Bone marrow (tissue), 2 donors: ENCODE measurements around the gene CENPT.
A peak's percentile ranks its signal among the peaks of the same experiment; 100 is the strongest.

Experiments used
- DNase-seq, 2 donors: peaks; one replicate each; lab custom pipeline; 2025; lab: John Stamatoyannopoulos, UW

The CENPT gene

GRCh38 chr16:67806428-67807147, 40.9 kb downstream of the CENPT start, which contains the start of the genes RANBP10 and TSNAXIP1:
TSS of gene RANBP10 (minus strand) at chr16:67806560. CDS start at chr16:67806536, 24 bp downstream.
TSS of gene TSNAXIP1 (plus strand) at chr16:67806889. CDS start at chr16:67807150, 261 bp downstream.
- peak; percentile 95 to 100 for DNase-seq

GRCh38 chr16:67805718-67806427, 41.6 kb downstream of the CENPT start:
- no peak for DNase-seq

- DNase-seq, result no peak
Measured at GRCh38 chr16:67804853-67805542, 42.5 kb downstream of the CENPT start.

GRCh38 chr16:67803894-67804293, 43.6 kb downstream of the CENPT start:
- DNase-seq, result no peak

GRCh38 chr16:67801883-67802282, 45.6 kb downstream of the CENPT start:
- DNase-seq, result no peak

- no peak for DNase-seq
Measured at GRCh38 chr16:67801241-67801640, 46.3 kb downstream of the CENPT start.

- no peak for DNase-seq
Measured at GRCh38 chr16:67800338-67800926, 47.1 kb downstream of the CENPT start.

- DNase-seq, result no peak
Measured at GRCh38 chr16:67796099-67796718, 51.3 kb downstream of the CENPT start.

- no peak for DNase-seq
Measured at GRCh38 chr16:67790071-67790470, 57.4 kb downstream of the CENPT start.

GRCh38 chr16:67786491-67786890, 61.0 kb downstream of the CENPT start:
- no peak for DNase-seq

- no peak for DNase-seq
Measured at GRCh38 chr16:67783353-67783725, 64.2 kb downstream of the CENPT start.

- DNase-seq, result no peak
Measured at GRCh38 chr16:67782567-67783352, 64.7 kb downstream of the CENPT start.

- no peak for DNase-seq
Measured at GRCh38 chr16:67781565-67781921, 66.0 kb downstream of the CENPT start.

GRCh38 chr16:67780847-67781564, 66.5 kb downstream of the CENPT start:
- no peak for DNase-seq

GRCh38 chr16:67779256-67780014, 68.1 kb downstream of the CENPT start:
- no peak for DNase-seq
